Measurements from ENCODE around the gene ROR2.
A peak's percentile ranks its signal among the peaks of the same experiment; 100 is the strongest.

Gene ROR2

GRCh38 chr9:91899219-91899563 is 50.8 kb downstream of the ROR2 start:
- no peak for DNase-seq

- DNase-seq = no peak
Observed at GRCh38 chr9:91898451-91899218, 51.4 kb downstream of the ROR2 start.

- no peak for DNase-seq
Observed at GRCh38 chr9:91897201-91897600, 52.8 kb downstream of the ROR2 start.

GRCh38 chr9:91896513-91897121 is 53.4 kb downstream of the ROR2 start:
- DNase-seq = no peak

DNA sequence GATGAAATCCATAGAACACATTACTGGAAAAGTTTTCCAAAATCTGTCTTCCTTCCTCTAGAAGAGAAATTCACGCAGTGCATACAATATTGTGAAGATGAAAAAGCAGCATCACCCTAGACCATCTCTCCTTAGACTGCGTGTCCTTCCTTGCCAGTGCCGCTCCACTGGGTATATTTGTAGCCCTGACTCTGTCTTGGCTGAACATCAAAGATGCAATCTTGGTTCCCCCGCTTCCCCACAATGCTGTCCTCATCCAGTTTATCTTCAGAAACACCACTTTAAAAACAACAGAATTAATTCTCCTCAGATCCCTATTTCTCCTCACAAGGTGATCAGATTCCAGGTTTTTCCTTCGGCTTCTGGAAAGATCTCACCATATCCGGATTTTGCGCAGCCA is 53.9 kb downstream of the ROR2 start:
- DNase-seq = no peak

GRCh38 chr9:91894536-91894935 is 55.5 kb downstream of the ROR2 start:
- no peak for DNase-seq

- no peak for DNase-seq
Observed at GRCh38 chr9:91894023-91894422, 56.0 kb downstream of the ROR2 start.

DNA sequence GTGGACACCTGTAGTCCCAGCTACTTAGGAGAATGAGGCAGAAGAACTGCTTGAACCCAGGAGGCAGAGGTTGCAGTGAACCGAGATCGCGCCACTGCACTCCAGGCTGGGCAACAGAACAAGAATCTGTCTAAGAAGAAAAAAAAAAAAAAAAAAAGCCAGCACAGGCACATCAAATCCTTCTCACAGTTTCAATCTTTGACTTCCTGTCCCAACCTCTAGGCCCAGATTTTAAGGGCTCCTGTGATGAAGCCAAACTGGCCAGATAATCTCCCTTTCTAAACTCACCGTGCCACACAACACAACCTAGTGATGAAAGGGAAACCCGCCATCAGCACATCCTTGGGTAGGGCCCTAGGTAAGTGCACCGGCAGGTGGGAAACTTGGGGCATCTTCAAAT is 58.1 kb downstream of the ROR2 start:
- no peak for DNase-seq

DNA sequence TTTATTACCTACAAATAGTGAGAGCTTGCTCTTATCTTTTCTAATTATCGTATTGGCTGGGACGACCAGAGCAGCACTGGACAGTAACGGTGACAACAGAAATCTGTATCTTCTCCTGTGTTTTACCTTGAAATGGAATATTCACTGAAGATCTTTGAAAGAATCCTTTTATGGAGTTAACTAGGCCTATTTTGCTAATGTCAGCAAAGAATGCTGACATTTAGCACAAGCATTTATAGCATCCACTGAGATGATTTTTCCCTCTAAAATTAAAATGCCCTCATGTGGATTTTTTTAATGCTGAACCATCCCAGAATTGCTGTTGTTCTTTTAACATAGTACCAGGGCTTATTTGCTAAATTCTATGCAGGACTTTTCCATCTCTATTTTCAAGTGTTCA is 59.4 kb downstream of the ROR2 start:
- no peak for DNase-seq

- no peak for DNase-seq
Observed at GRCh38 chr9:91889161-91889911, 60.7 kb downstream of the ROR2 start.

- DNase-seq = no peak
Observed at GRCh38 chr9:91886414-91887076, 63.5 kb downstream of the ROR2 start.

- no peak for DNase-seq
Observed at GRCh38 chr9:91885746-91886413, 64.1 kb downstream of the ROR2 start.

- DNase-seq = peak; percentile 20
Observed at GRCh38 chr9:91884696-91885687, 65.0 kb downstream of the ROR2 start.

GRCh38 chr9:91884153-91884552 is 65.9 kb downstream of the ROR2 start:
- no peak for DNase-seq

DNA sequence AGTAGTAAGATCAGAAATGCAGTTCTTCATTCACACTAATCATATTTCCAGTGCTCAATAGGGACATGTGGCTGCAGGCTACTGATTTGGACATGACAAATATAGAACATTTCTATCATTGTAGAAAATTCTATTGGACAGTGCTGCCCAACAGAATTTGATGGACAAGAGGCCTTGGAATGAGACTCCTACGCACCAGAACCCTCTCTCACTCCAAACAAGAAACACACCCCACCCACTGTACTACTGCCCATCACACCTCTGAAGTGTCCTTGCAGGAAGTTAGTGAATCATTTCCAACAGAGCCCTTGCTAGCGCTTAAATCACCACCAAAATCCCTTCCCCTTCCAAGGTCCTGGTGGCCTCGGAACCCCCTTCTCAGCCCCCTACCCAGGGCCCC is 66.5 kb downstream of the ROR2 start:
- no peak for DNase-seq

- DNase-seq = no peak
Observed at GRCh38 chr9:91882627-91883026, 67.4 kb downstream of the ROR2 start.

- DNase-seq = no peak
Observed at GRCh38 chr9:91880378-91880972, 69.6 kb downstream of the ROR2 start.

GRCh38 chr9:91879231-91879630 is 70.8 kb downstream of the ROR2 start:
- no peak for DNase-seq

- DNase-seq = no peak
Observed at GRCh38 chr9:91873637-91874051, 76.4 kb downstream of the ROR2 start.

DNA sequence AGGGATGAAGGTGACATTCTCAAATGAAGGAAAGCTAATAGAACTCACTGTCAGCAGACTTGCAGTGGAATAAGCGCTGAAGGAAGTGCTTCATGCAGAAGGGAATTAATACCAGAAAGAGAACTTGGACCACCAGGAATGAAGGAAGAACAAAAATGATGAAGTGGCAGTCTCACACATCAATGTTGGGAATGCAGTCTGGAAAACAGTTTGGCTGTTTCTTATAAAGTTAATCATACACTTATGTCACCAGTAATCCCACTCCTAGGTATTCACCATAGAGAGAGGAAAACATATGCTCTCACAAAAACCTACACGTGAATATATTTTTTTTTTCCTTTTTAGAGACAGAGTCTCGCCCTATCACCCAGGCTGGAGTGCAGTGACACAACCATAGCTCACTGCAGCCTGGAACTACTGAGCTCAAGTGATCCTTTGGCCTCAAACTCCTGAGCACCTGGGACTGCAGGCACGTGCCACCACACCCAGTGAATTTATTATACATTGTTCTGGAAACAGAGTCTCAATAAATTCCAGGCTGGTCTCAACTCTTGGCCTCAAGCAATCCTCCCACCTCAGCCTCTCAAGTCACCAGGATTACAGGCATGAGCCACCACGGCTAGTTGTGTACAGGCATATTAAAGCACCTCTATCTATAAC is 81.2 kb downstream of the ROR2 start:
- DNase-seq = no peak

DNA sequence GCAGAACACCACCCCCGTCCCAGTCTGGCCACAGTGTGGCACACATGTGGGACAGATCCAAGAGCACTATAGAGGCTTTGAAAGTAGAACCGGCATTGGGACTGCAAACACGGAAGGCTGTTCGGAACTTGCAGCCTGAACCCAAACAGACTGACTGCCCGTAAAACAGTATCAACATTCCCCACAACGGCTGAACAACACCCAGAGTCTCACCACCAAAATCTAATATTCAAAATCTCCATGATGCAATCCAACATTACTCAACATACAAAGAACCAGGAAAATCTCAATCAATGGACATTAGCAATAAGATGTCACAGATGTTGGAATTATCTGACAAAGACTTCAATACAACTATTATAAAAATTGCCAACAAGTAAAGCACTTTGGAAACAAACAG is 82.3 kb downstream of the ROR2 start:
- no peak for DNase-seq
